ENCODE results near the gene CAMK2B. TPM values are rescaled to one million over a fixed set of nuclear protein-coding genes. Genes with fewer than 3 reads are reported as not detected.

Gene CAMK2B
- total and polyA plus RNA-seq, 12 donors = 30.8 to 152 (median 113) TPM

DNA sequence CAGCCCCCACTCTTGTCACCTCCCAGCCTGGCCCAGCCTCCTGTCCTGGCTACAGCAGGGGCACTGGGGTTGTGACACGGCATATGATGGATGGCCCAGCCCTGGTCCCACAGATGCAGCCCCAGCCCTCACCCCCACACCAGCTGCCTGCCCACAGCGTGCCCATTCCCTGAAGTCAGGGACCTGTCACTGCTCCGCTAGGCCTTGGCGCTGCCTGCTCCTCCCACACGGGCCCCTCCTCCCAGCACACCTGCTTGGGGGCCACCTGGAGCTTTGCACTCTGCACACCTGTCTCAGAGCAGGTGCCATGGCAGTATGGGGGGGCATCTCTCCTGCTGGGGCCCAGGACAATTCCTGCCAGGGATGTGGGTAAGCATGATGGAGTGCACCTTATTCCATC lies 139.7 kb downstream of the CAMK2B start:
- WGBS, 2 donors = 82 to 90% methylated on average over 5 of the region's 5 CpGs

DNA sequence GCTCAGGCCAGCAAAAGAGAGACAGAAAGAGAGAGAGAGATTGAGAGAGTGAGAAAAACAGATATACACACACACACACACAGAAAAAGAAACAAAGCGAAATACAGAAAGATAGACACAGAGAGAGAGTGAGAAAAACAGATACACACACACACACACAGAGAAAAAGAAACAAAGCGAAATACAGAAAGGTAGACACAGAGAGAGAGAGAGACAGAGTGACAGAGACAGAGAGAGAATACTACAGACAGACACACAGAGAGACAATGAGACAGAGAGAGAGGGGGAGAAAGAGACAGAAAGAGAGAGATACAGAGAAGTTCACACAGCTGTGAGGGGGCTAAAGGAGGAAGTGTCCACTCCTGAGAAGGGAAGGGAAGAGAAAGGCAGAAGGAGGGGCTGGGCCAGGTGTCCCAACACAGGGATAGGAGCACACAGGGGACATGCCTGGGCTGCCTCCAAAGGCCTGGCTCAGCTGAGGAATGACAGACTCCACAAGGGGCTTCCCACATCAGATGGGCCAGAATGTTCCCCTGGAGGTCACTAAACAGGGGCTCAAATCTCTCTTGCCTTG lies 140.4 kb downstream of the CAMK2B start:
- intact Hi-C loops (cut with DNase I) = no loop called here
- 81 to 91% methylated on average over 2 of the region's 2 CpGs for WGBS, 2 donors
- TF ChIP-seq, protein P1, sequence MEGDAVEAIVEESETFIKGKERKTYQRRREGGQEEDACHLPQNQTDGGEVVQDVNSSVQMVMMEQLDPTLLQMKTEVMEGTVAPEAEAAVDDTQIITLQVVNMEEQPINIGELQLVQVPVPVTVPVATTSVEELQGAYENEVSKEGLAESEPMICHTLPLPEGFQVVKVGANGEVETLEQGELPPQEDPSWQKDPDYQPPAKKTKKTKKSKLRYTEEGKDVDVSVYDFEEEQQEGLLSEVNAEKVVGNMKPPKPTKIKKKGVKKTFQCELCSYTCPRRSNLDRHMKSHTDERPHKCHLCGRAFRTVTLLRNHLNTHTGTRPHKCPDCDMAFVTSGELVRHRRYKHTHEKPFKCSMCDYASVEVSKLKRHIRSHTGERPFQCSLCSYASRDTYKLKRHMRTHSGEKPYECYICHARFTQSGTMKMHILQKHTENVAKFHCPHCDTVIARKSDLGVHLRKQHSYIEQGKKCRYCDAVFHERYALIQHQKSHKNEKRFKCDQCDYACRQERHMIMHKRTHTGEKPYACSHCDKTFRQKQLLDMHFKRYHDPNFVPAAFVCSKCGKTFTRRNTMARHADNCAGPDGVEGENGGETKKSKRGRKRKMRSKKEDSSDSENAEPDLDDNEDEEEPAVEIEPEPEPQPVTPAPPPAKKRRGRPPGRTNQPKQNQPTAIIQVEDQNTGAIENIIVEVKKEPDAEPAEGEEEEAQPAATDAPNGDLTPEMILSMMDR (IDR thresholded peaks at IDR 0.05) = no peak

More for the DNA sequence above, 139.7 kb downstream of the CAMK2B start:
- DNase-seq (no peak), ATAC-seq (no peak)
- Histone ChIP-seq H3K9me3 (peaks cover 0 to 14% (median 8%) of the 10 kb centered on the region in 11 donors), H3K36me3 (no peaks in the 10 kb centered on the region), H3K4me3 (no peak overlapping the region), H3K27me3 (peaks cover 0 to 7% (median 0%) of the 10 kb centered on the region in 7 donors), H3K27ac (no peak overlapping the region), H3K4me1 (no peaks in the 10 kb centered on the region)
- TF ChIP-seq, protein P1 (IDR thresholded peaks at IDR 0.05) = no peak
- intact Hi-C loops (cut with DNase I) = no loop called here

DNA sequence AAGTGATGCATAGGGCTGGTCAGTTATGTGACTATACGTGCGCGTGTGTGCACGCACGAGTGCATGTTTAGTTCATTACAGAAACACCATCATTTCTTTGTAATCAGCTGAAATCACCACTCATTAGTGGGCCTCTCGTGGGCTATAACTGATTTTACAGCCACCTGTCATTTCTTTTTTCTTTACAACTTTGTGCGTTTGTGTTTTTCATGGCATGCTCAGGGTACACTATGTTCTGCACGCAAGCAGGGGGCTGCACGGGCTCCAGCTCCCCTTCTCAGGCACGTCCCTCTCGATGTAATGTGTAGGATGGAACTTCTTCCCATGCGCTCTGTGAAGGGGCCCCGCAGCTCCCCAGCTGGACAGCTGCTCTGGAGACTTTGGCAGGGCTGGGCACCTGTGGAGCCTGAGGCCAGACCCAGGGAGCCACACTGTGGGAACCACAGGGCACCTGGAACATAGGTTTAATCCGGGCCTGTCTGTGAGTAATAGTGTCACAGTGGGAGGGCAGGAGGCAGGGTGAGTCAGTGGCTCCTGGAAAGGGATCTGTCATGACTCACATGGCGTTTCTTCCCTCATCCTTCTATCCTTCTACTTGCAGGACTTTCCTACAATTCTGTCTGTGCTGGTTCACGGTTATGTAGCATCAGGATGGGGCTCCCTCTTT lies 141.1 kb downstream of the CAMK2B start:
- Histone ChIP-seq H3K4me1 (no peaks in the 10 kb centered on the region), H3K9me3 (peaks cover 0 to 14% (median 8%) of the 10 kb centered on the region in 11 donors), H3K36me3 (no peaks in the 10 kb centered on the region), H3K4me3 (no peak overlapping the region), H3K27ac (no peak overlapping the region), H3K27me3 (peaks cover 0 to 7% (median 0%) of the 10 kb centered on the region in 7 donors)
- WGBS, 2 donors = 68 to 73% methylated on average over 16 of the region's 16 CpGs
- no peak for DNase-seq
- intact Hi-C loops (cut with DNase I) = no loop called here
- TF ChIP-seq, protein P1 (IDR thresholded peaks at IDR 0.05) = no peak
- ATAC-seq = no peak

More for the DNA sequence above, 140.4 kb downstream of the CAMK2B start:
- no peak for ATAC-seq
- H3K4me1 ChIP-seq = no peaks in the 10 kb centered on the region
- H3K27ac ChIP-seq = no peak overlapping the region
- H3K9me3 ChIP-seq = peaks cover 0 to 14% (median 8%) of the 10 kb centered on the region in 11 donors
- DNase-seq = no peak
- no peak overlapping the region for H3K4me3 ChIP-seq
- peaks cover 0 to 7% (median 0%) of the 10 kb centered on the region in 7 donors for H3K27me3 ChIP-seq
- no peaks in the 10 kb centered on the region for H3K36me3 ChIP-seq

DNA sequence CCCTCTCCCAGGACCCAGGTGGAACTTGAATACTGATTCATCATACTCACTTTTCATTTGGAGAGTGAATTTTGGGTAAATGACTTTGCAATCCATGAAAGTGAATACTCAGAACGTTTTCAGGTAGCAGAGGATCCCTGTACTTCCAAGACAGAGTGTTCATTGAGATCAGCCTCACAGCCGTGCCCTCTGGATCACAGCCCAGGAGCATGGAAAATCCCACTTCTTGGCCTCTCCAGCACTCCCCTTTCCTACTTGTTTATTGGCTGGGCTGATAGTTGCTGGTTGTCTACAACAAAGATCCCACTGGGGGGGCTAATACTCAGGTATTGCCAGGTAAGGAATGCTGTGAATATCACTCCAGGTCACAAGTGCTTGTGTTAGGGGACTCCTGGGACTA lies 142.0 kb downstream of the CAMK2B start:
- DNase-seq = no peak
- WGBS, 2 donors = 28 to 39% methylated on average over 2 of the region's 2 CpGs
- H3K36me3 ChIP-seq = no peaks in the 10 kb centered on the region
- H3K4me3 ChIP-seq = no peak overlapping the region
- peaks cover 0 to 7% (median 0%) of the 10 kb centered on the region in 7 donors for H3K27me3 ChIP-seq
- H3K9me3 ChIP-seq = peaks cover 0 to 14% (median 8%) of the 10 kb centered on the region in 11 donors
- no peaks in the 10 kb centered on the region for H3K4me1 ChIP-seq
- no peak for ATAC-seq
- TF ChIP-seq, protein P1 (IDR thresholded peaks at IDR 0.05) = no peak
- no peak overlapping the region for H3K27ac ChIP-seq
- intact Hi-C loops (cut with DNase I) = no loop called here

Measured in heart right ventricle (tissue), 16 donors.